HEK293 (cell line): ENCODE results near the gene DOCK3.
"Not testable (repeated sequence)": the region's sequence is repeated elsewhere in the genome, so short reads cannot be mapped to it uniquely, and the experiment has no call there.

Source experiments
- CTCF ChIA-PET: fragments of 350-600 bp; formaldehyde crosslinking; extraction: SDS; loops from one replicate; lab custom pipeline; 2021; ENCODE audit warnings: antibody characterized with exemption; lab: Yijun Ruan, JAX
- POLR2A ChIA-PET: fragments of 300-600 bp; formaldehyde crosslinking; extraction: SDS; loops from one replicate; lab custom pipeline; 2020; ENCODE audit warnings: antibody characterized with exemption, inconsistent platforms; lab: Yijun Ruan, JAX
- H3K27ac ChIP-seq: fragments of 200-500 bp; sonication (Bioruptor generic); 2 replicates; pipeline ENCODE4 v1.5.1; 2014; ENCODE audit warnings: low read depth, low read length, control low read depth, inconsistent platforms; ENCODE audit errors: extremely low read depth
- H3K36me3 ChIP-seq, 2 experiments: fragments of 200-500 bp in 1 of 2; sonication (Bioruptor generic) in 1 of 2; 1 replicate in 1 of 2; 2 replicates in 1 of 2; pipeline ENCODE4 v1.5.1; 2014 to 2017; ENCODE audit warnings: inconsistent platforms in 2 of 2, low read length in 2 of 2; ENCODE audit not compliant: control insufficient read depth in 2 of 2, insufficient read depth in 1 of 2
- H3K4me1 ChIP-seq: fragments of 200-500 bp; sonication (Bioruptor generic); 2 replicates; pipeline ENCODE4 v1.5.1; 2014; ENCODE audit warnings: mild to moderate bottlenecking, low read length, inconsistent platforms; ENCODE audit not compliant: control insufficient read depth, insufficient read depth
- H3K4me3 ChIP-seq: 2 replicates; pipeline ENCODE4 v1.5.1; 2011; ENCODE audit warnings: low read depth, mild to moderate bottlenecking, control low read depth, low read length, moderate library complexity
- H3K9me3 ChIP-seq: fragments of 200-500 bp; sonication (Bioruptor generic); 2 replicates; pipeline ENCODE4 v1.5.1; 2014; ENCODE audit warnings: low read depth, low read length, inconsistent platforms; ENCODE audit not compliant: control insufficient read depth, insufficient read depth
- BCL11A ChIP-seq: fragments of 450-650 bp; formaldehyde crosslinking; IDR thresholded peaks from 2 replicates; pipeline ENCODE4 v1.5.1; 2016; ENCODE audit warnings: low read depth, missing biosample characterization, missing genetic modification characterization
- CTCF ChIP-seq: fragments of 450-650 bp; formaldehyde crosslinking; IDR thresholded peaks from 2 replicates; pipeline ENCODE4 v1.5.1; 2016; ENCODE audit warnings: missing biosample characterization, missing genetic modification characterization
- FEZF1 ChIP-seq: fragments of 450-650 bp; formaldehyde crosslinking; IDR thresholded peaks from 2 replicates; pipeline ENCODE4 v1.5.1; 2016; ENCODE audit warnings: missing biosample characterization, missing genetic modification characterization
- MYNN ChIP-seq: fragments of 450-650 bp; formaldehyde crosslinking; IDR thresholded peaks from 2 replicates; pipeline ENCODE4 v1.5.1; 2016; ENCODE audit warnings: missing biosample characterization, missing genetic modification characterization, borderline replicate concordance
- PRDM4 ChIP-seq: fragments of 450-650 bp; formaldehyde crosslinking; IDR thresholded peaks from 2 replicates; pipeline ENCODE4 v1.5.1; 2017; ENCODE audit warnings: missing biosample characterization, missing genetic modification characterization
- RBAK ChIP-seq: fragments of 450-650 bp; formaldehyde crosslinking; IDR thresholded peaks from 2 replicates; pipeline ENCODE4 v1.5.1; 2016; ENCODE audit warnings: missing biosample characterization, missing genetic modification characterization
- TRIM28 ChIP-seq: IDR thresholded peaks from 2 replicates; pipeline ENCODE4 v1.6.1; 2011; ENCODE audit warnings: low read length, control low read depth, borderline replicate concordance
- ZNF121 ChIP-seq: fragments of 450-650 bp; formaldehyde crosslinking; IDR thresholded peaks from 2 replicates; pipeline ENCODE4 v1.5.1; 2016; ENCODE audit warnings: missing biosample characterization, missing genetic modification characterization
- ZNF223 ChIP-seq: fragments of 450-650 bp; formaldehyde crosslinking; IDR thresholded peaks from 2 replicates; pipeline ENCODE4 v1.5.1; 2016; ENCODE audit warnings: missing biosample characterization, missing genetic modification characterization
- ZNF266 ChIP-seq: fragments of 450-650 bp; formaldehyde crosslinking; IDR thresholded peaks from 2 replicates; pipeline ENCODE4 v1.5.1; 2016; ENCODE audit warnings: missing biosample characterization, missing genetic modification characterization, low read depth
- ZNF416 ChIP-seq: fragments of 450-650 bp; formaldehyde crosslinking; IDR thresholded peaks from 2 replicates; pipeline ENCODE4 v1.5.1; 2016; ENCODE audit warnings: missing biosample characterization, missing genetic modification characterization
- ZNF488 ChIP-seq: fragments of 450-650 bp; formaldehyde crosslinking; IDR thresholded peaks from 2 replicates; pipeline ENCODE4 v1.5.1; 2016; ENCODE audit warnings: missing biosample characterization, missing genetic modification characterization
- ZNF518A ChIP-seq: fragments of 450-650 bp; formaldehyde crosslinking; conservative IDR thresholded peaks from 2 replicates; pipeline ENCODE4 v1.5.1; 2016; ENCODE audit warnings: low read depth, missing biosample characterization, missing genetic modification characterization
- ZNF529 ChIP-seq: fragments of 450-650 bp; formaldehyde crosslinking; IDR thresholded peaks from 2 replicates; pipeline ENCODE4 v1.5.1; 2017; ENCODE audit warnings: missing genetic modification characterization, missing biosample characterization; ENCODE audit not compliant: insufficient replicate concordance
- ZSCAN30 ChIP-seq: fragments of 450-650 bp; IDR thresholded peaks from 2 replicates; pipeline ENCODE4 v1.5.1; 2018; ENCODE audit warnings: missing biosample characterization, mild to moderate bottlenecking, missing genetic modification characterization, moderate library complexity

The DOCK3 gene

GRCh38 chr3:51257870-51258269 is 583.1 kb downstream of the DOCK3 start:
- no peak overlapping the region for H3K27ac ChIP-seq
- POLR2A ChIA-PET, result no interaction called here
- TF ChIP-seq FEZF1 (no peak), PRDM4 (tag by site-specific recombination) (no peak), ZNF518A (no peak), BCL11A (tag by site-specific recombination) (no peak), TRIM28 (no peak), MYNN (tag by site-specific recombination) (no peak), RBAK (tag by site-specific recombination) (no peak), ZNF266 (tag by site-specific recombination) (no peak), ZNF223 (tag by site-specific recombination) (no peak), ZSCAN30 (tag by site-specific recombination) (no peak), ZNF529 (no peak), CTCF (tag by site-specific recombination) (no peak), ZNF416 (tag by site-specific recombination) (no peak), ZNF121 (tag by site-specific recombination) (no peak), ZNF488 (tag by site-specific recombination) (no peak)
- H3K36me3 ChIP-seq, result peaks cover 0 to 12% of the 10 kb centered on the region in 2 experiments; a peak in 1 of 3 replicates
- H3K4me3 ChIP-seq, result no peak overlapping the region
- no peaks in the 10 kb centered on the region for H3K9me3 ChIP-seq
- CTCF ChIA-PET, result no interaction called here
- H3K4me1 ChIP-seq, result no peaks in the 10 kb centered on the region

- CTCF ChIA-PET, result not testable (repeated sequence)
Measured at GRCh38 chr3:51264166-51264565, 589.4 kb downstream of the DOCK3 start.

More at GRCh38 chr3:51264166-51264565, 589.4 kb downstream of the DOCK3 start:
- POLR2A ChIA-PET, H3K27ac ChIP-seq, H3K4me1 ChIP-seq, H3K4me3 ChIP-seq, H3K9me3 ChIP-seq: not testable (repeated sequence)
- peaks cover 0 to 12% of the 10 kb centered on the region in 2 experiments; a peak in 1 of 3 replicates for H3K36me3 ChIP-seq
